GM12878 (cell line): ENCODE results near the gene GLG1.

ENCODE experiments used
- HDAC2 ChIP-seq: fragments of 200-600 bp; sonication (generic); IDR thresholded peaks from 2 replicates; pipeline ENCODE4 v1.6.1; 2017
- RBBP5 ChIP-seq: fragments of 200-600 bp; sonication (generic); conservative IDR thresholded peaks from 2 replicates; pipeline ENCODE4 v1.6.1; 2016
- USF2 ChIP-seq: IDR thresholded peaks from 2 replicates; pipeline ENCODE4 v1.6.1; 2011; ENCODE audit warnings: low read depth, low read length, improper control_type of control experiment, borderline replicate concordance
- TF ChIP-seq, protein P1 (sequence below), 3 experiments: IDR thresholded peaks in 2 of 3; conservative IDR thresholded peaks in 1 of 3; 2 replicates each; pipeline ENCODE4 v1.5.1; 2011; ENCODE audit warnings: low read depth in 3 of 3, low read length in 3 of 3, mild to moderate bottlenecking in 3 of 3, control low read depth in 2 of 3, moderate library complexity in 2 of 3, inconsistent platforms in 1 of 3, mixed read lengths in 1 of 3; ENCODE audit not compliant: control insufficient read depth in 2 of 3, insufficient read depth in 1 of 3; ENCODE audit errors: extremely low read depth in 1 of 3

DNA sequence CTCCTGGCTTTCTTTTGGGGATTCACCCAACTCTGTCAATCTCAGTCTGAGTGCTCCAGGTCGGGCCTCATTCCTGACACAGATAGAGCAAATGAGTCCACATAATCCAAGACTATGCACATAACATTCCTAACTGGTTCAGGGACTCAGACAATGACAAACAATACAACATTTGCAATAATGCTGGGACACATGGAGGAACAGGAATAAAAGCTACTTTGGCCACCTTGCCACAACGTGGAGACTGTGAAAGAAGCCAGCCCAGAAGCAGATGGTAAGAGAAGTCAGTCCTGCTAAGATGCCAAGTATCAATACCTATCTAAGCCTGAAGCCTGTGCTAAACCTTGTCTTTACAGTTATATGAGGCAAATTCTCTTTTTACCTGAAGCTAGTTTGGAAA lies 39.0 kb downstream of the GLG1 start:
- TF ChIP-seq USF2: no peak
- TF ChIP-seq, protein P1, sequence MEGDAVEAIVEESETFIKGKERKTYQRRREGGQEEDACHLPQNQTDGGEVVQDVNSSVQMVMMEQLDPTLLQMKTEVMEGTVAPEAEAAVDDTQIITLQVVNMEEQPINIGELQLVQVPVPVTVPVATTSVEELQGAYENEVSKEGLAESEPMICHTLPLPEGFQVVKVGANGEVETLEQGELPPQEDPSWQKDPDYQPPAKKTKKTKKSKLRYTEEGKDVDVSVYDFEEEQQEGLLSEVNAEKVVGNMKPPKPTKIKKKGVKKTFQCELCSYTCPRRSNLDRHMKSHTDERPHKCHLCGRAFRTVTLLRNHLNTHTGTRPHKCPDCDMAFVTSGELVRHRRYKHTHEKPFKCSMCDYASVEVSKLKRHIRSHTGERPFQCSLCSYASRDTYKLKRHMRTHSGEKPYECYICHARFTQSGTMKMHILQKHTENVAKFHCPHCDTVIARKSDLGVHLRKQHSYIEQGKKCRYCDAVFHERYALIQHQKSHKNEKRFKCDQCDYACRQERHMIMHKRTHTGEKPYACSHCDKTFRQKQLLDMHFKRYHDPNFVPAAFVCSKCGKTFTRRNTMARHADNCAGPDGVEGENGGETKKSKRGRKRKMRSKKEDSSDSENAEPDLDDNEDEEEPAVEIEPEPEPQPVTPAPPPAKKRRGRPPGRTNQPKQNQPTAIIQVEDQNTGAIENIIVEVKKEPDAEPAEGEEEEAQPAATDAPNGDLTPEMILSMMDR (IDR thresholded peaks at IDR 0.05 in 2 of 3, conservative IDR thresholded peaks at IDR 0.05 in 1 of 3; ENCODE audit: control insufficient read depth in 2 of 3, extremely low read depth in 1 of 3, insufficient read depth in 1 of 3, low read depth in 3 of 3, low read length in 3 of 3): no peak
- no peak for TF ChIP-seq HDAC2
- no peak for TF ChIP-seq RBBP5
